ENCODE results near the gene RAB14. TPM values are rescaled to one million over a fixed set of nuclear protein-coding genes. Genes with fewer than 3 reads are reported as not detected.

The RAB14 gene
- total and polyA plus RNA-seq, 2 experiments from 2014 or later, result 58.7 to 61.9 TPM

DNA sequence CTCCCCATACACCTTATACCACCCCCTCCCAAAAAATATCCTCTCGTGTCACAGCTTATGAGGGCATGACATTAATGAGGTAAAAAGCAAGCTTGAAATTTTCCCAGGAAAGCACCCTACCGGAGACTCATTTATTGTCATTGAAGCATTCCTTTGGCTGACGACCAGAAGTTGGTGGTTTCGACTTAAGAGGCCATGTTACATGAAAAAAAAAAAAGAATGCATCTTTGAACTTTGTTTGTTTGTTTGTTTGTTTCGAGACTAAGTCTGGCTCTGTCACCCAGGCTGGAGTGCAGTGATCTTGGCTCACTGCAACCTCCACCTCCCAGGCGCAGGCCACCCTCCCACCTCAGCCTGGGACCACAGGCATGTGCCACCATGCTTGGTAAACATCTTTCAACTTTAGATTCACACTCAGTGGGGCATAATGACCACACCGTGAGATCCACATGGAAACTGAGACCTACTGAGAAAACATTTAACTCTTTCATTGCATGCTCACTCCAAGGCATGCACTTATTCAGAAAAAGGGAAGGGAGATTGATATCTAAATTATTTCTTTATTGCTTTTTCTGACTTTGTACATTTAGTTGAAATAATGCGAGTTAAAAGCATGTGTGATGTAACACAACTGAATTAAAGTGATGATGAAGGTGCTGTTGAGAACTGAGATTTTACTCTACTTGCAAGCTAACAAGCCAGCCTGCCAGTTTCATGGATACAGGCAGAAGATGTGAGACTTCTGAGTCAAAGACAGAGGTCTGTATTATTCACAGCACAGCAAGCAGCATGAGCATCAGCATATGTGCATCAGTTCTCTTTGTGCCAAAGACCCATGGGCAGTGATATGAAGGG is 5.1 kb upstream of the RAB14 start:
- Histone ChIP-seq H3K4me2 (no peak overlapping the region), H4K20me1 (ENCODE audit: insufficient read depth, poor library complexity, severe bottlenecking) (no peaks in the 10 kb centered on the region), H3K9me2 (replicated peaks; ENCODE audit: insufficient read depth) (no peaks in the 10 kb centered on the region), H3K36me3 (replicated peaks; ENCODE audit: insufficient read depth, low read depth) (no peaks in the 10 kb centered on the region), H3K79me2 (no peaks in the 10 kb centered on the region), H3K27me3 (no peaks in the 10 kb centered on the region), H3K4me3 (no peak overlapping the region), H3K4me1 (ENCODE audit: insufficient read depth) (no peaks in the 10 kb centered on the region), H2AFZ (no peak overlapping the region), H3K27ac (no peak overlapping the region), H3K9me3 (ENCODE audit: low read depth) (no peaks in the 10 kb centered on the region)
- TF ChIP-seq EZH2 (IDR thresholded peaks at IDR 0.05; ENCODE audit: borderline replicate concordance), result no peak
- TF ChIP-seq, protein P1, sequence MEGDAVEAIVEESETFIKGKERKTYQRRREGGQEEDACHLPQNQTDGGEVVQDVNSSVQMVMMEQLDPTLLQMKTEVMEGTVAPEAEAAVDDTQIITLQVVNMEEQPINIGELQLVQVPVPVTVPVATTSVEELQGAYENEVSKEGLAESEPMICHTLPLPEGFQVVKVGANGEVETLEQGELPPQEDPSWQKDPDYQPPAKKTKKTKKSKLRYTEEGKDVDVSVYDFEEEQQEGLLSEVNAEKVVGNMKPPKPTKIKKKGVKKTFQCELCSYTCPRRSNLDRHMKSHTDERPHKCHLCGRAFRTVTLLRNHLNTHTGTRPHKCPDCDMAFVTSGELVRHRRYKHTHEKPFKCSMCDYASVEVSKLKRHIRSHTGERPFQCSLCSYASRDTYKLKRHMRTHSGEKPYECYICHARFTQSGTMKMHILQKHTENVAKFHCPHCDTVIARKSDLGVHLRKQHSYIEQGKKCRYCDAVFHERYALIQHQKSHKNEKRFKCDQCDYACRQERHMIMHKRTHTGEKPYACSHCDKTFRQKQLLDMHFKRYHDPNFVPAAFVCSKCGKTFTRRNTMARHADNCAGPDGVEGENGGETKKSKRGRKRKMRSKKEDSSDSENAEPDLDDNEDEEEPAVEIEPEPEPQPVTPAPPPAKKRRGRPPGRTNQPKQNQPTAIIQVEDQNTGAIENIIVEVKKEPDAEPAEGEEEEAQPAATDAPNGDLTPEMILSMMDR (IDR thresholded peaks at IDR 0.05; ENCODE audit: poor library complexity), result no peak
- no peak for TF ChIP-seq EZH2phosphoT487 (IDR thresholded peaks at IDR 0.05; ENCODE audit: low read depth, severe bottlenecking, unreplicated experiment)
- no peak for DNase-seq (ENCODE audit: low spot score)
- 56% methylated on average over 8 of the region's 8 CpGs for WGBS (ENCODE audit: low lambda C conversion rate, missing lambda C conversion rate)

DNA sequence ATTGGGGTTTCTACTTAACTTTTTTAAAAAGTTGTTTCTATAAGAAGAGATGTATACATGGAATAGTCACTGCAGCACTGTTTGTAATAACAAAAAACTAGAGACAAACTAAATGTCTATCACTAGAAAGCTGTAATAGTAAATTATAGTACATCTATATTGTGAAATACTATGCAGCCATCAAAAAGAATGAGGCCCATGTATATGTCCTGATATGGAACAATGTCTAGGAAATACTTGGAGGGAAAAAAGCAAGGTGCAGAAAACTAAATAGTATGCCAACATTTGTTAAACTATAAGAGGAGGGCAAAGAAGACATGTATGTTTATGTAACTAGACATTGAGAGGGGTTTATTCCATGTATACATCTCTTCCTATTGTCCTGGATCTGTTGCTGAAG is 2.9 kb upstream of the RAB14 start:
- peaks cover 5% of the 10 kb centered on the region for H3K4me1 ChIP-seq (ENCODE audit: insufficient read depth)
- H3K9me3 ChIP-seq (ENCODE audit: low read depth), result no peaks in the 10 kb centered on the region
- H3K4me2 ChIP-seq, result no peak overlapping the region
- DNase-seq (ENCODE audit: low spot score), result no peak
- H3K27me3 ChIP-seq, result no peaks in the 10 kb centered on the region
- peaks cover 14% of the 10 kb centered on the region for H4K20me1 ChIP-seq (ENCODE audit: insufficient read depth, poor library complexity, severe bottlenecking)
- H3K36me3 ChIP-seq (replicated peaks; ENCODE audit: insufficient read depth, low read depth), result no peaks in the 10 kb centered on the region
- TF ChIP-seq, protein P1 (IDR thresholded peaks at IDR 0.05; ENCODE audit: poor library complexity), result no peak
- TF ChIP-seq EZH2 (IDR thresholded peaks at IDR 0.05; ENCODE audit: borderline replicate concordance), result no peak
- no peak for TF ChIP-seq EZH2phosphoT487 (IDR thresholded peaks at IDR 0.05; ENCODE audit: low read depth, severe bottlenecking, unreplicated experiment)
- H3K79me2 ChIP-seq, result peaks cover 19% of the 10 kb centered on the region
- H3K27ac ChIP-seq, result no peak overlapping the region
- H3K4me3 ChIP-seq, result no peak overlapping the region
- no peaks in the 10 kb centered on the region for H3K9me2 ChIP-seq (replicated peaks; ENCODE audit: insufficient read depth)
- H2AFZ ChIP-seq, result no peak overlapping the region

DNA sequence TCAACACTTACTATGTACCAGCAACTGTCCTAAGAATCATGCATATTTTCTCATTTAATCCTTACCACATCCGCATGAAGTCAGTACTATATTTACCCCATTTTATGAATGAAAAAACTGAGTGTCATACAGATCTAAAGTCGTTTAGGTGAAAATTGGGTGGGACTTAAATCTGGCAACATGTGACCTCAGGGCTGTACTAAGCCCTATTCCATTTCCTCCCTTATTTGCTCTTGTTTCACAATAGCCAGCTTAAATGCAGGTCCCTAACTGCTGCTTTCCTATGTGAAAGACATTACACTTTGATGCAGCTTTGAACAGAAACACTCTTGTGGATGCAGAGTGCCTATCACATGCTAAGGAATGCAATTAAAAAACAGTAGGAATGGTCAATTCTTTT is 2.5 kb upstream of the RAB14 start:
- Histone ChIP-seq H3K4me2 (no peak overlapping the region), H3K4me1 (ENCODE audit: insufficient read depth) (peaks cover 10% of the 10 kb centered on the region), H3K9me3 (ENCODE audit: low read depth) (no peaks in the 10 kb centered on the region), H3K9me2 (replicated peaks; ENCODE audit: insufficient read depth) (no peaks in the 10 kb centered on the region), H2AFZ (no peak overlapping the region), H3K27me3 (no peaks in the 10 kb centered on the region), H4K20me1 (ENCODE audit: insufficient read depth, poor library complexity, severe bottlenecking) (peaks cover 19% of the 10 kb centered on the region), H3K79me2 (peaks cover 24% of the 10 kb centered on the region), H3K4me3 (no peak overlapping the region), H3K36me3 (replicated peaks; ENCODE audit: insufficient read depth, low read depth) (no peaks in the 10 kb centered on the region), H3K27ac (no peak overlapping the region)
- no peak for DNase-seq (ENCODE audit: low spot score)
- no peak for TF ChIP-seq EZH2phosphoT487 (IDR thresholded peaks at IDR 0.05; ENCODE audit: low read depth, severe bottlenecking, unreplicated experiment)
- TF ChIP-seq, protein P1 (IDR thresholded peaks at IDR 0.05; ENCODE audit: poor library complexity), result no peak
- TF ChIP-seq EZH2 (IDR thresholded peaks at IDR 0.05; ENCODE audit: borderline replicate concordance), result no peak
- 70% methylated on average over 2 of the region's 2 CpGs for WGBS (ENCODE audit: low lambda C conversion rate, missing lambda C conversion rate)

Data from hepatocyte (in vitro differentiated cells).